HG03575 (cell line): ENCODE data around the gene TIFAB.

Experiments used
- ATAC-seq: cut with Tn5 transposase; IDR thresholded peaks from one replicate; pipeline ENCODE4 v1.9.1; 2021; ENCODE audit not compliant: unreplicated experiment, insufficient number of reproducible peaks, low FRiP score; ENCODE audit errors: extremely low read depth

TIFAB gene

GRCh38 chr5:135461481-135462151 is 9.5 kb upstream of the TIFAB start:
- ATAC-seq = no peak

GRCh38 chr5:135460246-135461033 is 8.3 kb upstream of the TIFAB start:
- ATAC-seq = no peak

DNA sequence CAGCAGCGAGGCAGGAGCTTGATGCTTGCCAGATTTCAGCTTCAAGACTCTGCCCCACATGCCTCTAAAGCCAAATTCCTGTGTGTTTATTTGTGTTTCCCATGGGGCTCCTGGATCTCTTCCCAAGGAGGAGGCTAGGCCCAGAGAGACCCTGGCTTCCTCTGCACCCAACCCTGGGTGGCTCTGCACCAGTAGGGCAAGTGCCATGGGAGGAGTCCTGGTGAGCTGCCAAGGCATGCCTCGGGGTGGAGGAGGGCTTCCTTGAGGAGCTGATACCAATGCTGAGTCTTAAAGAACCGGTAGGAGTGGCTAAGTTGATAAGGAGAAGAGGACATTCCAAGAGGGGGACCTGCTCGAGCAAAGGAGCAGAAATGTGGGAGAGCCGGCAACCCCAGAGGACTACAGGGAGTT is 6.8 kb upstream of the TIFAB start:
- ATAC-seq = no peak

DNA sequence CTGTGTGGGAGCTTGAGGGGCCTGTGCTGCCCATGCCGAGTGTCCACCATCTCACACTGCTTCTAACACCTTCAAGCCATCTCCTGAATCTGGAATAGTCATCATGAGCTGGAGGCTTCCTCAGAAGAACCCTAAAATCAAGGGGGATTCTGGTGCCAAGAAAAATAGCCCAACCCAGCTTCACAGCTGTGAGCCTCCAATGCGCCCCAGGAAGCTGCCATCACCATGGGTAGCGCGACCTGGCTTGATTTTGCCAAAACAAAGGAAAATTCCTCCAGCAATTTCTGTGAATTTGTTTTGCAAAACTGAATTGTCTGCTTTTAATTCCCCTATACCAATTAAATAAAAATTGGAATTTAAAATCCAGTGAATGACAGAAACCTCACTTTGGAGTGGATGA is 6.2 kb upstream of the TIFAB start:
- ATAC-seq = no peak

GRCh38 chr5:135457424-135458071 is 5.4 kb upstream of the TIFAB start:
- no peak for ATAC-seq

DNA sequence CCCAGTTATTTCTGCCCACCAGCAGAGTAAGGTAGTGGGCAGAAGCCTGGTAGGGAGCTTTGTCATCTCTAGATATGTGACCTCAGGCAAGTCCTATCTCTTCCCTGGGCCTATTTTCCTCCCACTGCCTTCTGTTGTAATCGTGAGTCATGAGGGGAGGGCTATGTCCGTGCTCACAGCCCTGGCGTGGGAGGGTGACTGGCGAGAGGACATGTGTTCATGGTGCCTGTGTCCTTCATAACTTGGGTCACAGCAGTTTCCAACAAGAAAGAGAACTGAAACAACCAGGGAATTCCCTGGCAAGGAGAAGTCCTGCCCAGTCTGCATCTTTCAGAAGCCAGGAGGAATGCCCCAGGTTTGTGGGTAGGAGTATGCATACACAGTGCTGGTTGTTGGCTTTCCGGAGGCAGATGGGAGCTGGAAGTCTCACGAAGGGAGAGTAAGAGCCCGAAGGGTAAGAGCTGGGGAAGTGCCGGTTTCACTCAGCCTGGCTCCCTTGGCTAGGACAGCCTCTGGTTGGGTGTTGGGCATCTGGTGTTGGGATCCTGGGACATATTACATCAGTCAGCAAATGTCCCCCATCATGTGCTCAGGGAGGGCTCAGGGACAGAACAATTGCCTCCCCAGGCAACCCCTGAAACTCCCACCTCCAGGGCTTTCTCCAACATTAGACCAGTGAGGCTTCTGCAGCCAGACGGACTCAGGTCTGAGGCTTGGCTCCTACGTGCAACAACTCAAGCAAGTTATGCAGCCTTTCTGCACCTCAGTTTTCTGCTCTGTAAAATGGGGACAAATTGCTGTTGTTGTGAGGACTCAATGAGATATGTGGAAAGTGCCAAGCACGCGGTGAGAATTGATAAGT is 4.3 kb upstream of the TIFAB start:
- no peak for ATAC-seq

GRCh38 chr5:135455876-135456237 is 3.7 kb upstream of the TIFAB start:
- ATAC-seq = no peak

DNA sequence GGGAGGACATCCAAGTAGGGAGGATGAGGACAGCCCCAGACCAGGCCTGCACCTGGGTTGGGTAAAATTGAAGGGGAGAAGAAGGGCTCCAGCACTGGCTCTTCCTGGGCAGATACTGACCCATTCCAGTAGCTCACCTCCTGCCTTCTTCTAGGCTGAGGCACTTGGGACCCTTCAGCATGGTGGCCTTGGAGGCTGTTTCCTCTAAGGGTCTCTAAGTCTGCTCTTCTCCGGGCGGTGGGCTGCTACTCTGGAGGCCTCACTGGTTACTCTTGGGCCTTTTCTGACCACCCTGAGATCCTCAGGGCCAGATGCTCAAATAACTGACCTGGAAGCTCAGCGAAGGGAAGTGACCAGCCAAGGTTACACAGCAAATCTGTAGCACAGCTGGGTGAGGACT is 2.8 kb upstream of the TIFAB start:
- ATAC-seq = no peak

GRCh38 chr5:135453613-135454012 is 1.5 kb upstream of the TIFAB start:
- ATAC-seq = no peak

GRCh38 chr5:135451581-135452320 is 400 bp downstream of the TIFAB start:
- ATAC-seq = no peak

DNA sequence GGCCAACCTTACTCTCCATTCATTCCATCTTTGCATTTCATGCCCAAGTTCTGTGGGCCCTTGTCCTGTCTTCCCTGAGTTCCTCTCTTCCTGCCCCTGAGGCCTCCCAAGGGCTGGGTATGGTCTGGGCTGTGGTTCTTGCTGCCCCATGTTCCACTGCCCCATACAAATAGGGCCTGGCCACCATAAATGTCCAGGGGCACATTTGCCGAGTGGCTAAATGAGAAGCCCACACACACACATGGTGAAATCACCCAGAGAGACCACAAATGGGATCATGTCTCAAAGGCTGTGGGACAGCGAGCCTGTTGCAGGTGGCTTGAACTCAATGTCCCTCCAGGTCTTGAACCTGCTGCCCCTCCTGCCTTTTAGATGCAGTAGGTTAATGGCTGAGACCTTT is 1.2 kb downstream of the TIFAB start:
- no peak for ATAC-seq

DNA sequence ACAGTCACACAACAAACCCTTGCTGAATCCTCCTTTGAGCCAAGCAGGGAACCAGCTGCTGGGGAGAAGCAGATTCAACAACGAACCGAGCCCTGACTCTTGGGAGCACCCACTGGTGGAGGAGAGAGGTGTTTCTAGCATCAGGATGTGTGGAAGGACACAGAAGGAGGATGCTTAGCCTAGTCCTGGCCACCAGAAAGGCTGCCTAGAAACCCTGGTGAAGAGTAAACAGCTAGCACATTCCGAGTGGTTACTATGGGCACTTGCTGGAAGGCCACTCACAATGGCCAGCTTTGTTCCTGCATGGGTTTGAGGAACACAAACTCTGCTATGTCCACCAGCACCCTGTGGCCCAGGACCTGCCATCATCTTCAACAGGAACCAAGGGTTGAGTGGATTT is 1.8 kb downstream of the TIFAB start:
- ATAC-seq = no peak

DNA sequence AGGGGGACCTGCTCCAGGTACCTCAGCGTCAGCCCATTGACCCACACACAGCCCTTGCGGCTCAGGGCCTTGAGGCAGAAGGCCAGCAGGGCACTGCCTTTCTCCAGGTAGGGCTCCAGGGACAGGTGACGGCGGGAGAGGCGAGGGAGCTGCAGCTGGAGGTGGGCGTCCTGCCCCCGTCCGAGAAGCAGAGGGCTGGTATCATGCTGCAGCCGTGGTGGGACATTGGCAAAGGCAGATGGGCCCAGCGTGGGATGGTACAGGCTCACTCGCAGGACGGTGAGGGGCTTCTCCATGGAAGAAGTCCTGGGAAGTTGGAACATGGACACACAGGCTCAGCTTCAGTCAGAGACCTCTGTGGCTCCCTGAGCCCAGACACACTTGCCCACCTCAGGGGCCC is 2.5 kb downstream of the TIFAB start:
- no peak for ATAC-seq

GRCh38 chr5:135448791-135449507 is 3.2 kb downstream of the TIFAB start:
- no peak for ATAC-seq

- no peak for ATAC-seq
Observed at GRCh38 chr5:135448071-135448739, 3.9 kb downstream of the TIFAB start.

DNA sequence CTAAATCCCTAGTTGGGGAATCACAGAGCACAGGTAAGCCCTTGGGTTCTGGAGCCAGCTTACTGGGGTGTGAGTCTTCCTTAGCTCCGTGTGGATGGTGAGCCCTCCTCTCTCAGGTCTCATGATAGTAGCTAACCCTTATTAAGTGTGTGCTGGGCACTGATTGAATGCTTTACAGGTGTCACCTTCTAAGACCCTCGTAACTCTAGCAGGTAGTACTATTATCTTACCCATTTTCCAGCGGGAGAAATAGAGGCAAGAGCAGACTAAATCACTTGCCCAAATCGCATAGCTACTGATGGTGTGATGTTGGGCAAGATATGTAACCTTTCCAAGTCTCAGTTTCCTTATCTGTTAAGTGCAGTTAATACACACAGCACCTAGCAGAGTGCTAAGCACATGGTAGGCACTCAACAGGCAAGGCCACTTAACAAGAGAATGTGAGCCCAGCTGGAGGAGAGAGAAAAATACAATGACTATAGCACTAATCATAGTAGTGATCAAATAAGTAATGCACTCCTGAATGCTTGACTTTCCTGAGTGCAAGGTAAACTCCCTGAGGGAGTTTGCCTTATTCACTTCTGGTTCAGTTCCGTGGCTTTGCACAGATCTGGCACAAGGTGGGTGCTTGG is 4.7 kb downstream of the TIFAB start, which contains the start of gene DCANP1:
DCANP1 (minus strand) TSS at position 51 of the 632 bp plus-strand sequence. CDS start 240 bp downstream, outside the sequence.
- ATAC-seq = no peak

- ATAC-seq = no peak
Observed at GRCh38 chr5:135446615-135447014, 5.5 kb downstream of the TIFAB start.
